ENCODE measurements around the gene SLC22A24. TPM values are rescaled to one million over a fixed set of nuclear protein-coding genes. Genes with fewer than 3 reads are reported as not detected.

The SLC22A24 gene
- total RNA-seq, 1 donor from 2014 or later: not detected

GRCh38 chr11:63155794-63156193 is 11.8 kb upstream of the SLC22A24 start:
- intact Hi-C loops (cut with DNase I): no loop called here
- H3K4me3 ChIP-seq: no peak overlapping the region
- DNase-seq (no peak), ATAC-seq (no peak)
- H3K9me3 ChIP-seq: no peaks in the 10 kb centered on the region
- H3K36me3 ChIP-seq: no peaks in the 10 kb centered on the region
- H3K27me3 ChIP-seq: no peaks in the 10 kb centered on the region
- H3K4me1 ChIP-seq: no peaks in the 10 kb centered on the region
- TF ChIP-seq CTCF (IDR thresholded peaks at IDR 0.05): no peak
- no peak overlapping the region for H3K27ac ChIP-seq

GRCh38 chr11:63146581-63146980 is 2.6 kb upstream of the SLC22A24 start:
- Histone ChIP-seq H3K27me3 (no peaks in the 10 kb centered on the region), H3K9me3 (no peaks in the 10 kb centered on the region), H3K36me3 (no peaks in the 10 kb centered on the region), H3K4me3 (no peak overlapping the region), H3K4me1 (no peaks in the 10 kb centered on the region), H3K27ac (no peak overlapping the region)
- no peak for TF ChIP-seq CTCF (IDR thresholded peaks at IDR 0.05)
- DNase-seq (no peak), ATAC-seq (no peak)
- intact Hi-C loops (cut with DNase I): no loop called here

GRCh38 chr11:63142459-63142858 is 1.6 kb downstream of the SLC22A24 start:
- DNase-seq: no peak
- Histone ChIP-seq H3K27me3 (no peaks in the 10 kb centered on the region), H3K36me3 (no peaks in the 10 kb centered on the region), H3K4me1 (no peaks in the 10 kb centered on the region), H3K9me3 (no peaks in the 10 kb centered on the region), H3K27ac (no peak overlapping the region), H3K4me3 (no peak overlapping the region)
- no peak for ATAC-seq
- intact Hi-C loops (cut with DNase I): no loop called here
- no peak for TF ChIP-seq CTCF (IDR thresholded peaks at IDR 0.05)

GRCh38 chr11:63132985-63133775 is 10.8 kb downstream of the SLC22A24 start:
- no peak for DNase-seq
- ATAC-seq: no peak
- Histone ChIP-seq H3K9me3 (no peaks in the 10 kb centered on the region), H3K4me3 (no peak overlapping the region), H3K27me3 (no peaks in the 10 kb centered on the region), H3K36me3 (no peaks in the 10 kb centered on the region), H3K4me1 (no peaks in the 10 kb centered on the region), H3K27ac (no peak overlapping the region)
- TF ChIP-seq CTCF (IDR thresholded peaks at IDR 0.05): no peak
- intact Hi-C loops (cut with DNase I): no loop called here

GRCh38 chr11:63099555-63099954 is 44.5 kb downstream of the SLC22A24 start:
- no peak for TF ChIP-seq CTCF (IDR thresholded peaks at IDR 0.05)

More at GRCh38 chr11:63099555-63099954, 44.5 kb downstream of the SLC22A24 start:
- DNase-seq (no peak), ATAC-seq (no peak)
- H3K27ac ChIP-seq: no peak overlapping the region
- H3K4me3 ChIP-seq: no peak overlapping the region
- no peaks in the 10 kb centered on the region for H3K4me1 ChIP-seq
- H3K36me3 ChIP-seq: no peaks in the 10 kb centered on the region
- intact Hi-C loops (cut with DNase I): no loop called here
- H3K9me3 ChIP-seq: peaks cover 13% of the 10 kb centered on the region
- no peaks in the 10 kb centered on the region for H3K27me3 ChIP-seq

Measured in upper lobe of right lung (tissue), 1 donor.